HG02642 (cell line): ENCODE measurements around the gene KRT7.
"Not testable (repeated sequence)": the region's sequence is repeated elsewhere in the genome, so short reads cannot be mapped to it uniquely, and the experiment has no call there.

Source experiments
- ATAC-seq: cut with Tn5 transposase; IDR thresholded peaks from one replicate; pipeline ENCODE4 v1.9.1; 2021; ENCODE audit warnings: mild to moderate bottlenecking; ENCODE audit not compliant: unreplicated experiment, poor library complexity

KRT7 gene

DNA sequence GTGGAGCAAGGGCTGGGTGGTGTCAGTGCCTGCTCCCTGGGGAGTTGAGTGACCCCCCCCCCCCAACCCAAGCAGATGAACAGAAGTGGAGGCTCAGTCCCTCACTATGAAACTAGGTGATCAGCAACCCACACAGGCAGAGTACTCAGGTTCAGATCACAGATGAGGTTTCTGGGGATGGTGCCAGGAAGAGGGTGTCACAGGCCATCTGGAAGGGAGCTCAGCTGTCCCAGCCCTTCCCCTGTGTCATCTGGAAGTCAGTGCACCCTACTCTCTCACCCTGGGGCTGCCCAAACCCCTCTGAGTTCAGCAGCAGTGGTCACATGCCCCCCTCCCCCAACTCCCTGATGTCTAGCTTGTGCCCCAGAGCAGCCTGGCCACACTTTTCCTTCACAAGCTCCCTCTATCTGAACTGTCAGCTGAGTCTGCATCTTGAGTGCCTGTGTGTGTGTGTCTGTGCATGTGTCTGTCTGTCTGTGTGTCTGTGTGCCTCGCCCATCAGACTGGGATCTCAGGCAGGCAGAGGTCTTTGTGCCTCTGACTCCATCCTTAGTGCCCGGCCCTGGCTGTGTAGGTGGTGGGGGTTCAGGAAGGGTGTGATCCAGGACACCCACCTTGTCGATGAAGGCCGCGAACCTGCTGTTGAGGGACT is 57.6 kb downstream of the KRT7 start:
- not testable (repeated sequence) for ATAC-seq

DNA sequence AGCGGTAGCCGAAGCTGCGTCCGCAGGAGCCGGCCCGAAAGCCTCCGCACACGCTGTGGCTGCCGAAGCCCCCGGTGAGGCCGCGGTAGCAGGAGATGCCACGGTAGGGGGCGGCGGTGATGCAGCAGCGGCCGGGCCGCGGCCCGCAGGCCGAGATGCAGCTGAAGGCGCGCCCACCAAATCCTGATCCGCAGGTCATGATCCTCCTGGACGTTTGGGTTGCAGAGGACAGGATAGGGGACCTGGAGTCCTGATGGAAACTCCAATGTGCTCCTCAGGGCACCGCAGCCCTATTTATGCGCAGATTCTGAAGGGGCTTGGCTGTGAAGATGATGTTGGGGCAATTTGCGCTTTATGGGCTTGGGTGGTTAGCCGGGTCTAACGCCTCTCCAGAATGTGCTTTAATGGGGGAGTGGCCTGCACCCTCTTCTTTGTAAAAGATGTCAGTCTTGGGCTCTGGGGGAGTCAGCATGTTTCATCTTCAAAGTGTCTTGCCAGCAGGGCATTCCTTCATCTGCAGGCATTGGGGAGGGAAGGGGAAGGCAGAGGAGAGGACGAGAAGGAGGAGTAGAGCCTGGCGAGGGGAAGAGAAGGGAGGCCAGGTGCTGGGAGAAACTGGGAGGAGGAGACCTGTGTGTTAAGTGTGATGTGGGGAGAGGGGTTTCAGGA is 58.4 kb downstream of the KRT7 start, which contains the start of gene KRT81:
Gene KRT81 (minus strand): TSS at position 268 of the 669 bp plus-strand sequence. CDS start 69 bp downstream, at position 199.
- ATAC-seq, result no peak

DNA sequence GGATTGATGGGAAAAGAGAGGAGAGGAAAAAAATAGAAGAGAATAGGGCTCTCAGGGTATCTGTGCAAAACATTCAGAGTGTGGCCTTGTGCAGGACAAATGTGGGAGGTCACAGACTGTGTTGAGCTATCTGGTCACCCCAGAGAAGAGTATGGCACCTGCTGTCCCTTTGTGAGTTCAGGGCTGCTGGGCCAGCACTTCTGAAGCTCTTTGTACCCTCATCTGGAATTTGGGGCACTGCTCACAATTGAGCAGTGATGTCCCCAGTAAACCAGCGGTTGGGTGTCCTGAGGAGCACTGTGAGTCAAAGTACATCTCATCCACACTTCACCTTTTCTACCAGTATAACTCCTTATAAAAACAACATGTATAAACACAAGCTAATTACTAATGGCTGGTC is 60.9 kb downstream of the KRT7 start:
- no peak for ATAC-seq

DNA sequence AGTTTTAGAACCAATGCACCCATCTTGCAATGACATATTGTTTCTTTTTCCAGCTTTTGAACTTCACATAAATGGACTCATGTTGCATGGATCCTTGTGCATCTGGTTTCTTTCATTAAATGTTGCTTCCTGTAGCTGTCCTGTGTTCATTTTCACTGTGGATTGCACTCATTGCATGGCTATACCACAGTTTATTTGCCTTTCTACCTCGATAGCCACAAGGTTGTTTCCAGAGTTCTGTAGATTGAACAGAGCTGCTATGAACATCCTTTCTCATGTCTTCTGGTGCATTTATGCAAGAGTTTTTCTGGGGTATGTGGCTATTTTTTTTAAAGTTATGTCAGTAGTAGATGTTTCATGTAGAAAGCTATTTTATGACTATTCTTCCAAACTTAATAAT is 61.8 kb downstream of the KRT7 start:
- no peak for ATAC-seq

DNA sequence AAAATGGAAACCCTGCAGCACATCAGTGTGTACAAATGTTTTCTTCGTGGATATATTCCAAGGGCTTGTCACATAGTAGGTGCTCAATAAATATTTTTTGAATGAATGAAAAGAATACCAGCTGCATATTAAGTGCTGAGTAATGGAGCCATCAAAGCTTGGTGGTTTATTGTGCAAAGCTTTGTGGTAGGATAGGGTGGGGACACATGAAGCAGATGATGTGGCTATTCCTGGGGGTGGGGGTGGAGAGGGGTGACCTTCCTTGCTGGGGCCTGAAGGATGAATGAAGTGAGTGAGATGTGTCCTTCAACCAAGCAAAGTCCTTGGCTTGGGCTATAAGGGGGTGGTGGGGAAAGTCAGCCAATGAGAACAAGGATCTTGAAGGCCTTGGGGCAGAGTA is 62.6 kb downstream of the KRT7 start:
- ATAC-seq, result no peak

DNA sequence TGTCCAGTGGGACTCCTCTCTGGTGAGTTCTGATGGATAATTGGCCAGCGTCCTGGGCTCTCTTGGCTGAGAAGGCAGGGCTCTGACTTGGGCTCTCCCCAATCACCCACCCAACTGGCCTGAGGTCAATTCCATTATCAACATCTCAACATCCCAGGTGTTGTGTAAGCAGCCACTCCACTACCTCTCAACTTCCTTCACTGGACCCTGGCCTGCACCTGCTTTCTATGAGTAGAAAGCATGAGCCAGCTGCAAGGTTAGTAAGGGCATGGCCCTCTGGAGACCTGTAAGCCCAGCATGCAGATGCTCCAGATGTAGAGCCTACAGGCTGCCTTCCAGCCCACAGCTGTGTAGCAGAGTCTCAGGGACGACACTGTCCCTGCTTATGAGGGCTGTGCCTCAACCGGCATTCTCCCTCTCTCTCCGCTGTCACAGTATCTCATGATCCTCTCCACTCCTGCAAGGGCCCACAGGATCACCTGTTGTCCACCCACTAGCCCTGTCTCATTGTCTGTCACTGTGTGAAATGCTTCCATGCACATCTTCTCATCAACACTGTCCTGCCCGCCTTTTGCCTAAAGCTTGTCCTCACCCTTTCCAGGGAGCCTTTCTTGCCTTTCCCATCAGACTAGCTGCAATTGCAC is 63.7 kb downstream of the KRT7 start:
- ATAC-seq, result no peak
